IPS-20b (cell line): ENCODE results near the gene CDKN1A.

ENCODE experiments used
- H3K27ac ChIP-seq: one replicate; pipeline ENCODE4 v1.5.1; 2013; ENCODE audit warnings: low read length
- H3K27me3 ChIP-seq: 2 replicates; pipeline ENCODE4 v1.6.1; 2013; ENCODE audit warnings: mild to moderate bottlenecking, low read length, inconsistent platforms; ENCODE audit not compliant: insufficient read depth
- H3K36me3 ChIP-seq: 2 replicates; pipeline ENCODE4 v1.6.1; 2013; ENCODE audit warnings: low read depth, mild to moderate bottlenecking, inconsistent platforms, low read length, moderate library complexity; ENCODE audit not compliant: insufficient read depth
- H3K4me1 ChIP-seq: 2 replicates; pipeline ENCODE4 v1.6.1; 2013; ENCODE audit warnings: mild to moderate bottlenecking, control low read depth, inconsistent platforms, low read length, moderate library complexity; ENCODE audit not compliant: insufficient read depth
- H3K4me3 ChIP-seq: 2 replicates; pipeline ENCODE4 v1.5.1; 2013; ENCODE audit warnings: mild to moderate bottlenecking, low read length, inconsistent platforms
- H3K9ac ChIP-seq: 2 replicates; pipeline ENCODE4 v1.6.1; 2013; ENCODE audit warnings: low read depth, mild to moderate bottlenecking, inconsistent platforms, low read length, moderate library complexity
- H3K9me3 ChIP-seq: 2 replicates; pipeline ENCODE4 v1.6.1; 2013; ENCODE audit warnings: mild to moderate bottlenecking, low read depth, low read length, inconsistent platforms; ENCODE audit not compliant: insufficient read depth

Gene CDKN1A

DNA sequence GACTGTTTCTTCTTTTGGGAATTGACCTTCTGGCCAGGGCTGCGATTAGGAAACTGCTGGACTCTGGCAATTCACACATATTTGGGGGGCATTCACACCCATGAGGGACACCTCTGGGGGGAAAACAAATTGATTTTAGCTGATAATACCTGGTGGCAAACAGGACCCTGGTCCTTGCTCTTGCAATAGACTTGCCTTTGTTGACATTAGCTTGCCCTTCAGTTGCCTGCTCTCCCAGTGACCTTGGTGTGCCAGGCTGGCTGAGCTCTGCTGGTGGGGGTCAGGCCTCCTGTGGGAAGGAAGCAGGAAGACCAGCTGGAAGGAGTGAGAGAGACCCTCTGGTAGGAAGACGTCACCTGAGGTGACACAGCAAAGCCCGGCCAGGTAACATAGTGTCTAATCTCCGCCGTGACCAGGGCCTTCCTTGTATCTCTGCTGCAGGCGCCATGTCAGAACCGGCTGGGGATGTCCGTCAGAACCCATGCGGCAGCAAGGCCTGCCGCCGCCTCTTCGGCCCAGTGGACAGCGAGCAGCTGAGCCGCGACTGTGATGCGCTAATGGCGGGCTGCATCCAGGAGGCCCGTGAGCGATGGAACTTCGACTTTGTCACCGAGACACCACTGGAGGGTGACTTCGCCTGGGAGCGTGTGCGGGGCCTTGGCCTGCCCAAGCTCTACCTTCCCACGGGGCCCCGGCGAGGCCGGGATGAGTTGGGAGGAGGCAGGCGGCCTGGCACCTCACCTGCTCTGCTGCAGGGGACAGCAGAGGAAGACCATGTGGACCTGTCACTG is 5.3 kb downstream of the CDKN1A start:
- Histone ChIP-seq H3K4me1 (no peaks in the 10 kb centered on the region), H3K9me3 (no peaks in the 10 kb centered on the region), H3K36me3 (peaks cover 35% of the 10 kb centered on the region), H3K4me3 (no peak overlapping the region), H3K27ac (no peak overlapping the region), H3K9ac (no peak overlapping the region; the same call in 1 of the 2 replicates), H3K27me3 (peaks cover 24% of the 10 kb centered on the region)

DNA sequence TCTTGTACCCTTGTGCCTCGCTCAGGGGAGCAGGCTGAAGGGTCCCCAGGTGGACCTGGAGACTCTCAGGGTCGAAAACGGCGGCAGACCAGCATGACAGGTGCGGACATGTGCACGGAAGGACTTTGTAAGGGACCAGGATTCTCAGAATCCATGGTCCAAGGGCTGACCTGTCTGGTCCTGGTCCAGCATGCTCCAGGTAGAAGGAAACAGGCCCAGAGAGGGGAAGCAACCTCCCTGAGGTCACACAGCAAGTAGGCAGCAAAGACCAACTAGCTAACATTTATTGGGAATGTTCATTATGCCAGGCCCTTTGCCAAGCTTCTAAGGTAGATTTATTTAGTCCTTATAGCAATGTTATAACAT is 5.9 kb downstream of the CDKN1A start:
- H3K27ac ChIP-seq: no peak overlapping the region
- H3K9ac ChIP-seq: no peak overlapping the region
- H3K4me3 ChIP-seq: no peak overlapping the region
- H3K27me3 ChIP-seq: peaks cover 18% of the 10 kb centered on the region
- no peaks in the 10 kb centered on the region for H3K9me3 ChIP-seq
- H3K36me3 ChIP-seq: peaks cover 35% of the 10 kb centered on the region
- H3K4me1 ChIP-seq: no peaks in the 10 kb centered on the region

DNA sequence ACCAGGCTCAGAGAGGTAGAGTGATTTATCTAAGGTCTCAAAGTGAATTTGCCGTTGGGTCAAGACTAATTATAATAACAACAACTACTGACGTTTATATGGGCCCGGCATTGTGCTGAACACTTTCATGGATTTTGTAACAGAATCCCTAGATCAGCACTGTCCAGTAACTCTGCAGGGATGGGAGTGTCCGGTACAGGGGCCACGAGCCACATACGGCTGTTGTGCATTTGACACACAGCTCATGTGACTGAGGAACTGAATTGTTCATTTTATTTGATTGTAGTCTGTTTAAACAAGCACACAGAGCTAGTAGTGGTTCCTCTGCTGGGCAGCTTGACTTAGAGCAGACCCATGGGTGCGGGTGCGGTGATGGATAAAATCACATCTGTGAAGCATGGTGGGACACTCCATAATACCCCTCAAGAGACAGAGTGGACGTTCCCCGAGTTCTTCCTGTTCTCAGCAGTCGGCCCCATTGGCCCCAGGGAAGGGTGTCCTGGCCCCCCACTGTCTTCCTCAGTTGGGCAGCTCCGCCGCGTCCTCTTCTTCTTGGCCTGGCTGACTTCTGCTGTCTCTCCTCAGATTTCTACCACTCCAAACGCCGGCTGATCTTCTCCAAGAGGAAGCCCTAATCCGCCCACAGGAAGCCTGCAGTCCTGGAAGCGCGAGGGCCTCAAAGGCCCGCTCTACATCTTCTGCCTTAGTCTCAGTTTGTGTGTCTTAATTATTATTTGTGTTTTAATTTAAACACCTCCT is 6.8 kb downstream of the CDKN1A start:
- peaks cover 35% of the 10 kb centered on the region for H3K36me3 ChIP-seq
- no peak overlapping the region for H3K4me3 ChIP-seq
- H3K9ac ChIP-seq: no peak overlapping the region
- H3K4me1 ChIP-seq: no peaks in the 10 kb centered on the region
- no peak overlapping the region for H3K27ac ChIP-seq
- H3K9me3 ChIP-seq: no peaks in the 10 kb centered on the region
- H3K27me3 ChIP-seq: peaks cover 9% of the 10 kb centered on the region

DNA sequence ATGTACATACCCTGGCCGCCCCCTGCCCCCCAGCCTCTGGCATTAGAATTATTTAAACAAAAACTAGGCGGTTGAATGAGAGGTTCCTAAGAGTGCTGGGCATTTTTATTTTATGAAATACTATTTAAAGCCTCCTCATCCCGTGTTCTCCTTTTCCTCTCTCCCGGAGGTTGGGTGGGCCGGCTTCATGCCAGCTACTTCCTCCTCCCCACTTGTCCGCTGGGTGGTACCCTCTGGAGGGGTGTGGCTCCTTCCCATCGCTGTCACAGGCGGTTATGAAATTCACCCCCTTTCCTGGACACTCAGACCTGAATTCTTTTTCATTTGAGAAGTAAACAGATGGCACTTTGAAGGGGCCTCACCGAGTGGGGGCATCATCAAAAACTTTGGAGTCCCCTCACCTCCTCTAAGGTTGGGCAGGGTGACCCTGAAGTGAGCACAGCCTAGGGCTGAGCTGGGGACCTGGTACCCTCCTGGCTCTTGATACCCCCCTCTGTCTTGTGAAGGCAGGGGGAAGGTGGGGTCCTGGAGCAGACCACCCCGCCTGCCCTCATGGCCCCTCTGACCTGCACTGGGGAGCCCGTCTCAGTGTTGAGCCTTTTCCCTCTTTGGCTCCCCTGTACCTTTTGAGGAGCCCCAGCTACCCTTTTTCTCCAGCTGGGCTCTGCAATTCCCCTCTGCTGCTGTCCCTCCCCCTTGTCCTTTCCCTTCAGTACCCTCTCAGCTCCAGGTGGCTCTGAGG is 7.6 kb downstream of the CDKN1A start:
- H3K9ac ChIP-seq: no peak overlapping the region
- no peaks in the 10 kb centered on the region for H3K4me1 ChIP-seq
- no peak overlapping the region for H3K27ac ChIP-seq
- H3K27me3 ChIP-seq: peaks cover 1% of the 10 kb centered on the region; the same call in 1 of the 2 replicates
- peaks cover 35% of the 10 kb centered on the region for H3K36me3 ChIP-seq
- no peaks in the 10 kb centered on the region for H3K9me3 ChIP-seq
- H3K4me3 ChIP-seq: no peak overlapping the region

DNA sequence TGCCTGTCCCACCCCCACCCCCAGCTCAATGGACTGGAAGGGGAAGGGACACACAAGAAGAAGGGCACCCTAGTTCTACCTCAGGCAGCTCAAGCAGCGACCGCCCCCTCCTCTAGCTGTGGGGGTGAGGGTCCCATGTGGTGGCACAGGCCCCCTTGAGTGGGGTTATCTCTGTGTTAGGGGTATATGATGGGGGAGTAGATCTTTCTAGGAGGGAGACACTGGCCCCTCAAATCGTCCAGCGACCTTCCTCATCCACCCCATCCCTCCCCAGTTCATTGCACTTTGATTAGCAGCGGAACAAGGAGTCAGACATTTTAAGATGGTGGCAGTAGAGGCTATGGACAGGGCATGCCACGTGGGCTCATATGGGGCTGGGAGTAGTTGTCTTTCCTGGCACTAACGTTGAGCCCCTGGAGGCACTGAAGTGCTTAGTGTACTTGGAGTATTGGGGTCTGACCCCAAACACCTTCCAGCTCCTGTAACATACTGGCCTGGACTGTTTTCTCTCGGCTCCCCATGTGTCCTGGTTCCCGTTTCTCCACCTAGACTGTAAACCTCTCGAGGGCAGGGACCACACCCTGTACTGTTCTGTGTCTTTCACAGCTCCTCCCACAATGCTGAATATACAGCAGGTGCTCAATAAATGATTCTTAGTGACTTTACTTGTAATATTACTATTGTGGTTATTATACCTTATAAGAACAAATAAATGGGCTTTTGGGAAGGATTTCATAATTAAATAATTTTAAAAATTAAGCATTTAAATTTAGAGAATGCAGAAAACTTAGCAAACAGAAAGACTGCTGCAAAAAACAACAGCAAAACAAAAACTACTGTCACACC is 8.4 kb downstream of the CDKN1A start:
- H3K27me3 ChIP-seq: no peaks in the 10 kb centered on the region
- no peaks in the 10 kb centered on the region for H3K4me1 ChIP-seq
- no peak overlapping the region for H3K4me3 ChIP-seq
- no peak overlapping the region for H3K9ac ChIP-seq
- no peaks in the 10 kb centered on the region for H3K9me3 ChIP-seq
- no peak overlapping the region for H3K27ac ChIP-seq
- H3K36me3 ChIP-seq: peaks cover 35% of the 10 kb centered on the region

DNA sequence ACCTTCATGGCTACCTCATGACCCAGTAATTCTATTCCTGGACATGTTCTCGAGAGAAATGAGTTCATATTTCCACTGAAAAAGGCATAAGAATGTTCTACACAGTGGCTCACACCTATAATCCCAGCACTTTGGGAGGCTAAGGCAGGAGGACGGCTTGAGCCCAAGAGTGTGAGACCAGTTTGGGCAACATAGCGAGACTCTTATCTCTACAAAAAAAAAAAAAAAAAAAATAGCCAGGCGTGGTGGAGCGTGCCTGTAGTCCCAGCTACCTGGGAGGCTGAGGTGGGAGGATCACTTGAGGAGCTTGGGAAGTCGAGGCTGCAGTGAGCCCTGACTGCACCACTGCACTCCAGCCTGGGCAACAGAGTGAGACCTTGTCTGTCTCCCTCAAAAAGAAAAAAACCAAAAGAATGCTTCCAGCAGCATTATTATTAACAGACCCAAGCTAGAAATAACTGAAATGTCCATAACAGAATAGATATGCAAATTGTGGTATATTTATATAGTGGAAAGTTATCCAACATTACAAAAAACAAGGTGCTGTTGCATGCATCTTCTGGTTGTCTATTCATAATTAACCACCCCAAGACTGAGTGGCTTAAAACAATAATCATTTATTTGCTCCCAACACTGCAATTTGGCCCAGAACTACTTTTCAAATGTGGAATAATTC is 9.7 kb downstream of the CDKN1A start:
- Histone ChIP-seq H3K9me3 (no peaks in the 10 kb centered on the region), H3K9ac (no peak overlapping the region), H3K4me3 (no peak overlapping the region), H3K27ac (no peak overlapping the region), H3K27me3 (no peaks in the 10 kb centered on the region), H3K4me1 (no peaks in the 10 kb centered on the region), H3K36me3 (peaks cover 35% of the 10 kb centered on the region)

DNA sequence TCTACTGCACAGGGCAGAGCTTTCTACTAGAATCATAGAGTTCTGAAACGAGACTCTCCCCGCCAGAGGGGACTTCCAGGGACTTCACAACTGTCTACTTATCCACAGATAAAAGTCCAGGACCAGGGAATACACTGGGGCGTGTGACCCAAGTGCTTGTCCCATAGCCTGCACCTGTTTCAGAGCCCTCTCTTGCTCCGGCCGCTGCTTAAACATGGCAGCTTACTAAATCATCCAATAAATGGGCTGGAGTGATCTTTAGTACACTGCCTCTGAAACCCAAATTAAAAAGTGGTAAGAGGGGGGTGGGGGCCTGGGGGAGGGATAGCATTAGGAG is 10.2 kb downstream of the CDKN1A start:
- peaks cover 32% of the 10 kb centered on the region for H3K36me3 ChIP-seq
- no peaks in the 10 kb centered on the region for H3K27me3 ChIP-seq
- no peaks in the 10 kb centered on the region for H3K4me1 ChIP-seq
- H3K27ac ChIP-seq: no peak overlapping the region
- no peak overlapping the region for H3K4me3 ChIP-seq
- no peak overlapping the region for H3K9ac ChIP-seq
- H3K9me3 ChIP-seq: no peaks in the 10 kb centered on the region

DNA sequence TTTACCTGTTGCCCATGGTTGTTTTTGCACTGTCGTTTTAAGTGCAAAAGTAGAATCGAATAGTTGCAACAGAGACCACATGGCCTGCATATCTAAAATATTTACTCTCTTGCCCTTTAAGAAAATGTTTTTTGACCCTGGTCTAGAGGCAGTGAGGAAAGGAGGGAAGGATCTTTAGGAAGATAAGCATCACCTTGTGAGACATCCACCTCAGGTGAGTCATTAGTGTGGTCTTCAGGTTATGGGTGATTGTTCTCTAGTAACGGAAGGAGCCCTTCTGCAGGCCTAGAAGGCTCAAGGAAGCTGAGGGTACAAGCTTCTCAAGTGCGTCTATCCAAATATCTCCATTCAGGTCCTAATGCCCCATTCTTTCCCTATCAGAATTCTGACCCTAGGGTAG is 12.5 kb downstream of the CDKN1A start:
- no peak overlapping the region for H3K27ac ChIP-seq
- no peak overlapping the region for H3K4me3 ChIP-seq
- no peak overlapping the region for H3K9ac ChIP-seq
- H3K4me1 ChIP-seq: no peaks in the 10 kb centered on the region
- peaks cover 11% of the 10 kb centered on the region; the same call in 1 of the 2 replicates for H3K36me3 ChIP-seq
- no peaks in the 10 kb centered on the region for H3K27me3 ChIP-seq
- no peaks in the 10 kb centered on the region for H3K9me3 ChIP-seq

DNA sequence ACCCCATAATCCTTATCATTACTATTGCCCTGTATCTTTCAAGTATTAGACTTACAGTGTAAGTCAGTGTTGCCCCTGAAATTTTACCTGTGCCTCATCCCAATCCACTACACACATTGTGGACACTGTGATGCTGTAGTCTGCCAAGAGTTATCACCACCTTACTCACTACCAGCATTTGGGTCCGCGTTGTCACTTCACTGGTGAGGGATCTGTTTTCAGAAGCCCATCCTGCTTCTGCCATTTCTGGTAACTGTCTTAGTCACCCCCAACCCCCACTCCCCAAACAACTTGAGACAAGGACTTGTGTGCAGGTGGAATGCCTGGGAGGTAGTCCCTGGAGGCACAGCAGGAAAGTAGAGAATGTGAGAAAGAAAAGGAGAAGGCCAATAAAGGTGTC is 13.1 kb downstream of the CDKN1A start:
- peaks cover 5% of the 10 kb centered on the region; the same call in 1 of the 2 replicates for H3K36me3 ChIP-seq
- no peak overlapping the region for H3K27ac ChIP-seq
- H3K4me1 ChIP-seq: no peaks in the 10 kb centered on the region
- no peaks in the 10 kb centered on the region for H3K27me3 ChIP-seq
- no peaks in the 10 kb centered on the region for H3K9me3 ChIP-seq
- H3K4me3 ChIP-seq: no peak overlapping the region
- no peak overlapping the region for H3K9ac ChIP-seq

DNA sequence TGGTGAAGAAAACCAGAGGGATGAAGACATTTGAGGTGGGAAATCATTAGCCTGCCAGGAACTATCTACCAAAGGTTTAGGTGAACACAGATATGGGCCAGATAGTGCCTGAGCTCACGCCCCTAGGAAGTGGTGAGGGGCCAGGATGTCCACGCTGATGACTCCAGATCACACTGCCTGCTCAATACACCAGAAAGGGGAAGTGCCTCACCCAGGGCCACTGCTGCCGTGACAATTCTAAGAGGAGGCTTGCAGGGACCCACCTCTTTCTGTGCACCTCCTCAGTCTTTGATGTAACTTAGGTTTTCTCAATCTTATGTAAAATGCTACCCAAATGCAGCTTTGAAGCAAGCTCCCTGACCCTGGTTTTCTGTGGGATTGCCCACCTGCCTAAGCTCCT is 13.7 kb downstream of the CDKN1A start:
- Histone ChIP-seq H3K36me3 (no peaks in the 10 kb centered on the region), H3K9me3 (no peaks in the 10 kb centered on the region), H3K4me1 (no peaks in the 10 kb centered on the region), H3K9ac (no peak overlapping the region), H3K27ac (no peak overlapping the region), H3K4me3 (no peak overlapping the region), H3K27me3 (no peaks in the 10 kb centered on the region)
